T47D (cell line): ENCODE results near the gene SORBS1.

Experiments
- DNase-seq, 2 experiments: peaks; one replicate each; pipeline versions ENCODE4 v3.0.0 to v3.0.0-alpha.2; 2011 to 2012; ENCODE audit warnings: low read depth in 1 of 2, low spot score in 1 of 2
- JUND ChIP-seq: IDR thresholded peaks from 2 replicates; pipeline ENCODE4 v1.6.1; 2012; ENCODE audit warnings: low read depth
- in situ Hi-C: cut with HindIII; loops from 2 replicates; pipeline ENCODE4 v1.10.0; 2016; ENCODE audit warnings: low sequenced_read_pairs, low pct_unique_long_range_greater_than_20kb

SORBS1 gene

GRCh38 chr10:95282107-95282506 is 279.1 kb downstream of the SORBS1 start:
- in situ Hi-C loops: no loop called here
- TF ChIP-seq JUND: no peak
- no peak for DNase-seq

- DNase-seq: no peak
- in situ Hi-C loops: no loop called here
- no peak for TF ChIP-seq JUND
These were observed 280.0 kb downstream of the SORBS1 start for GRCh38 chr10:95281206-95281605.

- no peak for DNase-seq
- in situ Hi-C loops: no loop called here
- no peak for TF ChIP-seq JUND
These were observed 280.5 kb downstream of the SORBS1 start for GRCh38 chr10:95280637-95281036.

- no peak for DNase-seq
- in situ Hi-C loops: no loop called here
- TF ChIP-seq JUND: no peak
These were observed 281.9 kb downstream of the SORBS1 start for GRCh38 chr10:95279042-95279820.

GRCh38 chr10:95278061-95278988 is 282.8 kb downstream of the SORBS1 start:
- DNase-seq: no peak
- in situ Hi-C loops: no loop called here
- no peak for TF ChIP-seq JUND

GRCh38 chr10:95277614-95278013 is 283.6 kb downstream of the SORBS1 start:
- DNase-seq: no peak
- in situ Hi-C loops: no loop called here
- TF ChIP-seq JUND: no peak

- TF ChIP-seq JUND: no peak
- in situ Hi-C loops: no loop called here
- no peak for DNase-seq
These were observed 284.0 kb downstream of the SORBS1 start for GRCh38 chr10:95277201-95277570.

GRCh38 chr10:95276367-95277200 is 284.6 kb downstream of the SORBS1 start:
- no peak for DNase-seq
- in situ Hi-C loops: no loop called here
- no peak for TF ChIP-seq JUND

- TF ChIP-seq JUND: no peak
- DNase-seq: no peak
- in situ Hi-C loops: no loop called here
These were observed 285.3 kb downstream of the SORBS1 start for GRCh38 chr10:95275726-95276366.

- in situ Hi-C loops: no loop called here
- TF ChIP-seq JUND: no peak
- DNase-seq: peak in 1 of 2 experiments; percentile 28
These were observed 287.5 kb downstream of the SORBS1 start for GRCh38 chr10:95273393-95274312.

- TF ChIP-seq JUND: no peak
- no peak for DNase-seq
- in situ Hi-C loops: no loop called here
These were observed 292.7 kb downstream of the SORBS1 start for GRCh38 chr10:95268438-95268837.
